Transverse colon (tissue), 4 donors: ENCODE data around the gene USPL1. TPM values are rescaled to one million over a fixed set of nuclear protein-coding genes. Genes with fewer than 3 reads are reported as not detected.

ENCODE experiments used
- DNase-seq: peaks from one replicate; pipeline ENCODE4 v3.0.0-alpha.2; 2019
- H3K27ac ChIP-seq, 4 donors: fragments of 200-600 bp; sonication (generic); 2 replicates each; pipeline ENCODE4 v1.5.1; 2016 to 2018; ENCODE audit warnings: inconsistent platforms in 4 of 4
- H3K27me3 ChIP-seq: fragments of 200-600 bp; sonication (generic); 2 replicates; pipeline ENCODE4 v1.5.1; 2017; ENCODE audit warnings: inconsistent platforms
- H3K36me3 ChIP-seq, 4 donors: fragments of 200-600 bp; sonication (generic); 2 replicates each; pipeline ENCODE4 v1.5.1; 2017 to 2019; ENCODE audit warnings: inconsistent platforms in 4 of 4
- H3K4me1 ChIP-seq, 4 donors: fragments of 200-600 bp; sonication (generic); 2 replicates each; pipeline ENCODE4 v1.5.1; 2017 to 2020; ENCODE audit warnings: inconsistent platforms in 4 of 4
- H3K4me3 ChIP-seq, 4 donors: fragments of 200-600 bp; sonication (generic); 1 replicate in 1 of 4; 2 replicates in 3 of 4; pipeline versions ENCODE4 v1.5.1 to v1.6.1; 2017 to 2019; ENCODE audit warnings: inconsistent platforms in 4 of 4
- H3K9me3 ChIP-seq, 2 donors: fragments of 200-600 bp; sonication (generic); 2 replicates each; pipeline ENCODE4 v1.5.1; 2017 to 2019; ENCODE audit warnings: inconsistent platforms in 2 of 2
- CTCF ChIP-seq, 5 experiments: fragments of 200-600 bp in 3 of 5; fragments of 450-650 bp in 2 of 5; sonication (generic) in 3 of 5; IDR thresholded peaks; 1 replicate in 2 of 5; 2 replicates in 3 of 5; pipeline ENCODE4 v1.5.1; 2016 to 2017; ENCODE audit warnings: antibody characterized with exemption in 5 of 5, inconsistent platforms in 3 of 5, mild to moderate bottlenecking in 2 of 5, moderate library complexity in 1 of 5
- EP300 ChIP-seq: sonication (generic); formaldehyde crosslinking; IDR thresholded peaks from one replicate; pipeline ENCODE4 v1.6.1; 2017; ENCODE audit warnings: antibody characterized with exemption, low read depth
- POLR2A ChIP-seq: fragments of 450-650 bp; IDR thresholded peaks from one replicate; pipeline ENCODE4 v1.6.1; 2016; ENCODE audit warnings: antibody characterized with exemption, mild to moderate bottlenecking, moderate library complexity
- POLR2AphosphoS5 ChIP-seq, 3 donors: sonication (generic); formaldehyde crosslinking; IDR thresholded peaks; one replicate each; pipeline ENCODE4 v1.6.1; 2016; ENCODE audit warnings: antibody characterized with exemption in 3 of 3
- WGBS, 2 donors: methylation state at CpG; one replicate each; pipeline ENCODE4 v1.1.5; 2018; ENCODE audit warnings: low coverage in 1 of 2; 5-methylcytosine and 5-hydroxymethylcytosine counted together
- in situ Hi-C, 4 donors: fragments of 200-750 bp; cut with MboI; loops; one replicate each; pipeline versions ENCODE4 v1.15.0 to v1.15.1; 2017; ENCODE audit warnings: low sequenced_read_pairs in 3 of 4, low pct_ligation_motif_present in 1 of 4, low pct_unique_long_range_greater_than_20kb in 1 of 4
- intact Hi-C: fragments of 100-400 bp; cut with DNase I; formaldehyde crosslinking; loops from one replicate; pipeline ENCODE4 v1.15.1; 2023; ENCODE audit warnings: low total_unique reads
- total RNA-seq, 4 donors: library from RNA; depleted of rRNA; stranded (reverse); fragments of >200 nt; gene quantifications; one replicate each; pipeline ENCODE4 v1.1.0, GENCODE V29; 2016

Gene USPL1
- total RNA-seq, 4 donors from 2014 or later, result 8.6 to 27.3 (median 16.9) TPM

DNA sequence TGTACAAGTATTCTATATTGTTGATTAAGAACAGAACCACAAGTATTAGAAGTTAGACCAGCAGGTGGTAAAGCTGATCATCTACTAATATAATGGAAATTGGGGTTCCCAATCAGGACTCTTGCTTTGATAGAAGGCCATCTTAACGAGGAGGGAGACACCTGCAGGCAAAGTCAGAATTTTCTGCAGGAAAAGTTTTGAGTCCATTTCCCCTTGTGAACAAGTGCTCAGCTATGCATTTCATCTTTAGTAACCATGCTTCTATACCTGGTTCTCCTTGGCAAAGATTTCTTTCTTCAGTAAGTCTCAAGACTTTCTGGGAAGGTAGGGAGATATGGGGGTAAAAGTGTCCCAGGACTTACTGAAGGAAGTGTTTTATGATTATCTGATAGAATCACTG lies 36.1 kb upstream of the USPL1 start:
- intact Hi-C loops, result no loop called here
- Histone ChIP-seq H3K4me1 (peaks cover 0 to 3% (median 0%) of the 10 kb centered on the region in 4 donors), H3K9me3 (no peaks in the 10 kb centered on the region), H3K36me3 (no peaks in the 10 kb centered on the region), H3K27ac (no peak overlapping the region), H3K4me3 (no peak overlapping the region), H3K27me3 (no peaks in the 10 kb centered on the region)
- 12% methylated on average over 1 of the region's 1 CpG; no CpG with 5 or more reads in 1 of the 2 donors for whole genome bisulfite sequencing, 2 donors
- TF ChIP-seq CTCF (IDR thresholded peaks at IDR 0.05) (peak in 1 of 5 experiments; percentile 19), POLR2AphosphoS5 (IDR thresholded peaks at IDR 0.05) (no peak)
- DNase-seq, result no peak
- in situ Hi-C loops, result no loop called here

DNA sequence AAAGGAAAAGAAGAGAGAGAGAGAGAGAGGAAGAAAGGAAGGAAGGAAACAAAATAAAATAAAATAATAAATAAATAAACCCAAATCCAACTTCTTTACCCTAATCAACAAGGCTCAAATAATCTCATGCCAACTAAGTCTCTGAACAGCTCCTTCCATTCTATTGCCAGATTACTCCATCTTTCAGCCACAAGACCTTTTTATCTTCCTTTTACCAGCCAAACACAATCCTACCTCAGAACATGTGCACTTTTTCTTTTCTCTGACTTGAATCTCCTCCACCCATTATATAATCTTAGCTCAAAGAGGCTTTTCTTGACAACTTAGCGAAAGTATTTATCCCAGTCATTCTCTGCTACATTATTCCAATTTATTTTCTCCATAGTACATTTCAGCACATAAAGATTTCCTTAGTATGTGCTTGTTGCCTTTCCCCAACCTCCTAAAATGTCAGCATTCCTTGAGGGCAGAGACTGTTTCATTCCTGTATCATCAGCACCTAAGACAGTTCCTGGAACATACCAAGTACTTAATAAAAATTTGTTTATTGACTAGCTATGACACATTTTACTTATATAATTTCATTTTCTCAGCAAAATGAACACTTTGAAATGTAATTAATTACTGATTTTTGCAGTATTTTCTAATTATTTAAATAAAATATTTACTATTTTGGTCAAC lies 33.5 kb upstream of the USPL1 start:
- Histone ChIP-seq H3K36me3 (no peaks in the 10 kb centered on the region), H3K27me3 (no peaks in the 10 kb centered on the region), H3K9me3 (no peaks in the 10 kb centered on the region), H3K4me3 (no peak overlapping the region), H3K4me1 (no peaks in the 10 kb centered on the region), H3K27ac (no peak overlapping the region)
- 86 to 94% methylated on average over 1 of the region's 1 CpG for WGBS, 2 donors
- TF ChIP-seq POLR2AphosphoS5 (IDR thresholded peaks at IDR 0.05), result no peak
- no peak for TF ChIP-seq CTCF (IDR thresholded peaks at IDR 0.05)
- no peak for TF ChIP-seq EP300
- TF ChIP-seq POLR2A, result no peak
- no peak for DNase-seq
- intact Hi-C loops (no loop called here), in situ Hi-C loops (no loop called here)

DNA sequence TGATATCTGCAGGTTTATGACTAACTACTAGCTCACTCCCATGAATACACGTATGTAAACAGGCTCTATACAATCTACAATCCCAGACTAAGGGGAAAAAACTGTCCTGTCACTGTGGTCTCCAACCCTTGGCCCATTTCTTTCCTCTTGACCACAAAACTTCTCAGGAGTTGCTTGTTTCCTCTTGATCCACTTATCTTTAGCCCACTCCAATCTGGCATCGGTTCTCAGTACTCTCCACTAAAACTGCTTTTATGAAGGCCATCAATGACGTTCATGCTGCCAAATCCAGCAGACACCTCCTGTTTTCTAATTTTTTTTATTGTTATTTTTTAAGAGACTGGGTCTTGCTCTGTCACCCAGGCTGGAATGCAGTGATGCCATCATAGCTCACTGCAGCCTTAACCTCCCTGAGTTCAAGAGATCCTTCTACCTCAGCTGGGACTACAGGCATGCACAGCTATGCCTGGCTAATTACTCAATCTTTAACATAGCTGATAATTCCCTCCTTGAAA lies 31.9 kb upstream of the USPL1 start:
- intact Hi-C loops, result no loop called here
- no peaks in the 10 kb centered on the region for H3K4me1 ChIP-seq
- TF ChIP-seq CTCF (IDR thresholded peaks at IDR 0.05) (no peak), POLR2A (no peak), POLR2AphosphoS5 (IDR thresholded peaks at IDR 0.05) (no peak), EP300 (no peak)
- H3K27ac ChIP-seq, result no peak overlapping the region
- in situ Hi-C loops, result no loop called here
- no peaks in the 10 kb centered on the region for H3K36me3 ChIP-seq
- H3K4me3 ChIP-seq, result no peak overlapping the region
- WGBS, 2 donors, result 29 to 68% methylated on average over 3 of the region's 3 CpGs
- H3K27me3 ChIP-seq, result no peaks in the 10 kb centered on the region
- no peak for DNase-seq
- no peaks in the 10 kb centered on the region for H3K9me3 ChIP-seq

DNA sequence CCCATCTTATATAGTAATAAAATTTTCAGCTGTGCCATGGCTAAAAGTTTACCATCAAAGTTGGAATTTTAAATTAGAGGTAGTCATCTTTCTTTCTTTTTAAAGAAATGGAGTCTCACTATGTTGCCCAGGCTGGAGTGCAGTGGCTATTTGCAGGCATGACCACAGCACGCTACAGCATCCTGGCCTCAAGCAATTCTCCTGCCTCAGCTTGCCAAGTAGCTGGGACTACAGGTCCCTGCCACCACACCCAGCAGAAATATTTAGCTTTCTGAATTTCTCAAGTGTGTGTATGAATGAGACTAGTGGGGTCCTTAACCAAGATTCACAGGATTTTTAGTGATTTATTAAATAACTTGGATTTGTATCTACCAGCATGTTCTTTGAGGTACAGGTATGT lies 30.5 kb upstream of the USPL1 start:
- Histone ChIP-seq H3K27ac (no peak overlapping the region), H3K9me3 (no peaks in the 10 kb centered on the region), H3K36me3 (no peaks in the 10 kb centered on the region), H3K27me3 (no peaks in the 10 kb centered on the region), H3K4me1 (no peaks in the 10 kb centered on the region), H3K4me3 (no peak overlapping the region)
- WGBS, 2 donors, result 100% methylated on average over 1 of the region's 1 CpG; no CpG with 5 or more reads in 1 of the 2 donors
- in situ Hi-C loops (no loop called here), intact Hi-C loops (no loop called here)
- DNase-seq, result no peak
- TF ChIP-seq EP300, result no peak
- no peak for TF ChIP-seq CTCF (IDR thresholded peaks at IDR 0.05)
- no peak for TF ChIP-seq POLR2A
- no peak for TF ChIP-seq POLR2AphosphoS5 (IDR thresholded peaks at IDR 0.05)
